Activated CD8-positive, alpha-beta T cell treated with anti-CD3 and anti-CD28 coated beads for 36 hours (primary cell): ENCODE measurements around the gene PARVB. TPM values are rescaled to one million over a fixed set of nuclear protein-coding genes. Genes with fewer than 3 reads are reported as not detected.
A peak's percentile ranks its signal among the peaks of the same experiment; 100 is the strongest.

Experiments
- ATAC-seq: fragments of 200-7000 bp; cut with Tn5 transposase; one replicate; pipeline ENCODE4 v1.10.0; 2021; ENCODE audit warnings: mild to moderate bottlenecking, moderate library complexity
- CTCF ChIA-PET: fragments of 350-600 bp; sonication (Branson Sonifier 250); formaldehyde crosslinking; loops from one replicate; lab custom pipeline; 2021; ENCODE audit warnings: antibody characterized with exemption; lab: Charles Lee
- POLR2A ChIA-PET: fragments of 350-600 bp; sonication (Branson Sonifier 250); formaldehyde crosslinking; loops from one replicate; lab custom pipeline; 2021; ENCODE audit warnings: antibody characterized with exemption; lab: Charles Lee
- DNase-seq: peaks from one replicate; pipeline ENCODE4 v3.0.0-alpha.2; 2020
- H3K27ac Mint-ChIP-seq: one replicate; pipeline ENCODE4 v1.8.0; 2021; ENCODE audit warnings: mild to moderate bottlenecking, mixed read lengths
- H3K27me3 Mint-ChIP-seq: one replicate; pipeline ENCODE4 v1.8.0; 2021; ENCODE audit warnings: mixed read lengths
- H3K36me3 Mint-ChIP-seq: one replicate; pipeline ENCODE4 v1.8.0; 2021; ENCODE audit warnings: low read depth, mixed read lengths
- H3K4me1 Mint-ChIP-seq: one replicate; pipeline ENCODE4 v1.8.0; 2021; ENCODE audit warnings: low read depth, mixed read lengths
- H3K4me3 Mint-ChIP-seq: one replicate; pipeline ENCODE4 v1.8.0; 2021; ENCODE audit warnings: mild to moderate bottlenecking, moderate library complexity, mixed read lengths
- H3K9me3 Mint-ChIP-seq: one replicate; pipeline ENCODE4 v1.8.0; 2021; ENCODE audit warnings: mixed read lengths
- intact Hi-C: fragments of 100-400 bp; cut with micrococcal nuclease; formaldehyde crosslinking; loops from one replicate; pipeline ENCODE4 v1.10.0; 2022
- total RNA-seq, 2 experiments: library from RNA; stranded (reverse); gene quantifications; one replicate each; pipeline ENCODE4 v1.2.3, GENCODE V29; 2021
- TF ChIP-seq, protein P1 (sequence below): fragments of 200-600 bp; IDR thresholded peaks from one replicate; pipeline ENCODE4 v1.8.0; 2022; ENCODE audit warnings: antibody characterized with exemption, mild to moderate bottlenecking

The PARVB gene
- total RNA-seq, 2 experiments from 2014 or later: 71.0 to 73.1 TPM

- Mint-ChIP-seq H3K4me3 (no peak overlapping the region), H3K27ac (no peak overlapping the region), H3K4me1 (no peaks in the 10 kb centered on the region), H3K36me3 (peaks cover 5% of the 10 kb centered on the region), H3K9me3 (no peaks in the 10 kb centered on the region), H3K27me3 (no peaks in the 10 kb centered on the region)
- intact Hi-C loops: loop anchor here (10.0 kb wide), 1 partner anchor 541 kb away; no protein-coding TSS in a partner anchor
- ChIA-PET POLR2A (no interaction called here), CTCF (interaction anchor here (5.8 to 7.6 kb wide), 2 partner anchors 90 to 542 kb away, joined by 35 to 85 read pairs; no protein-coding TSS in a partner anchor)
- TF ChIP-seq, protein P1, sequence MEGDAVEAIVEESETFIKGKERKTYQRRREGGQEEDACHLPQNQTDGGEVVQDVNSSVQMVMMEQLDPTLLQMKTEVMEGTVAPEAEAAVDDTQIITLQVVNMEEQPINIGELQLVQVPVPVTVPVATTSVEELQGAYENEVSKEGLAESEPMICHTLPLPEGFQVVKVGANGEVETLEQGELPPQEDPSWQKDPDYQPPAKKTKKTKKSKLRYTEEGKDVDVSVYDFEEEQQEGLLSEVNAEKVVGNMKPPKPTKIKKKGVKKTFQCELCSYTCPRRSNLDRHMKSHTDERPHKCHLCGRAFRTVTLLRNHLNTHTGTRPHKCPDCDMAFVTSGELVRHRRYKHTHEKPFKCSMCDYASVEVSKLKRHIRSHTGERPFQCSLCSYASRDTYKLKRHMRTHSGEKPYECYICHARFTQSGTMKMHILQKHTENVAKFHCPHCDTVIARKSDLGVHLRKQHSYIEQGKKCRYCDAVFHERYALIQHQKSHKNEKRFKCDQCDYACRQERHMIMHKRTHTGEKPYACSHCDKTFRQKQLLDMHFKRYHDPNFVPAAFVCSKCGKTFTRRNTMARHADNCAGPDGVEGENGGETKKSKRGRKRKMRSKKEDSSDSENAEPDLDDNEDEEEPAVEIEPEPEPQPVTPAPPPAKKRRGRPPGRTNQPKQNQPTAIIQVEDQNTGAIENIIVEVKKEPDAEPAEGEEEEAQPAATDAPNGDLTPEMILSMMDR: no peak
- ATAC-seq (no peak), DNase-seq (no peak)
These were observed 60.1 kb downstream of the PARVB start for GRCh38 chr22:44084044-44084772.

DNA sequence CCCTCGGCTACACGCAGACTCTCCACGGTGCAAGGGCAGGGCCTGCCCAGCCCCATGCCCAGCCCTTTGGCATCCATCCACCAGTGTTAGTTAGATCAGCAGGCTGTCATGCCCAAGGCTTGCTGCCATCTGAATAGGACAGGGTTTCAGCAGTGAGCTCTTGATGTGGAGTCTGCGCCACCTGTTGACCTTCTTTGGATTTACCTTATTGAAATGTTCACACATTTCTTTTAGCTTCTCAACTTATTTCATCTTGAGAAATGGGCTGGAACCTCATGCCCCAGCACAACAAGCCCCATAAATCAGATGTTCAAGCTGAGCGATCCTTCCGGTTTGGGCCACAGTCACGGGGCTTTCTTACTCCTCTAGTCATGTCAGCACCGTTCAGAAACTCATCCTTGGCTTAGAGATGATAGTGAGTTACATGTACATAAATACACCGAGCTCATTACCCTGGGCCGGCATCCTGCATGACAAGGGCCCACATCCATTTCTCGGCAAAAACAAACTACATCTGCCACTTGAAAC is 61.7 kb downstream of the PARVB start:
- ChIA-PET POLR2A (no interaction called here), CTCF (interaction anchor here (0.6 to 7.6 kb wide), 10 partner anchors 8 to 540 kb away, joined by 3 to 85 read pairs (median 4); no protein-coding TSS in a partner anchor)
- DNase-seq (peak; percentile 32), ATAC-seq (no peak)
- H3K4me1 Mint-ChIP-seq: peaks cover 2% of the 10 kb centered on the region
- no peaks in the 10 kb centered on the region for H3K9me3 Mint-ChIP-seq
- TF ChIP-seq, protein P1: no peak
- H3K36me3 Mint-ChIP-seq: peaks cover 5% of the 10 kb centered on the region
- intact Hi-C loops: loop anchor here (5.0 to 10.0 kb wide), 2 partner anchors 94 to 539 kb away; no protein-coding TSS in a partner anchor
- H3K27ac Mint-ChIP-seq: no peak overlapping the region
- no peak overlapping the region for H3K4me3 Mint-ChIP-seq
- no peaks in the 10 kb centered on the region for H3K27me3 Mint-ChIP-seq

GRCh38 chr22:44086271-44087088 is 62.4 kb downstream of the PARVB start:
- peaks cover 5% of the 10 kb centered on the region for H3K36me3 Mint-ChIP-seq
- ATAC-seq (no peak), DNase-seq (no peak)
- H3K27ac Mint-ChIP-seq: no peak overlapping the region
- H3K27me3 Mint-ChIP-seq: no peaks in the 10 kb centered on the region
- peaks cover 8% of the 10 kb centered on the region for H3K4me1 Mint-ChIP-seq
- POLR2A ChIA-PET: no interaction called here
- no peaks in the 10 kb centered on the region for H3K9me3 Mint-ChIP-seq
- CTCF ChIA-PET: interaction anchor here (0.6 to 7.6 kb wide), 10 partner anchors 8 to 539 kb away, joined by 3 to 85 read pairs (median 4); no protein-coding TSS in a partner anchor
- intact Hi-C loops: loop anchor here (5.0 to 10.0 kb wide), 2 partner anchors 94 to 538 kb away; no protein-coding TSS in a partner anchor
- TF ChIP-seq, protein P1: no peak
- H3K4me3 Mint-ChIP-seq: no peak overlapping the region

DNA sequence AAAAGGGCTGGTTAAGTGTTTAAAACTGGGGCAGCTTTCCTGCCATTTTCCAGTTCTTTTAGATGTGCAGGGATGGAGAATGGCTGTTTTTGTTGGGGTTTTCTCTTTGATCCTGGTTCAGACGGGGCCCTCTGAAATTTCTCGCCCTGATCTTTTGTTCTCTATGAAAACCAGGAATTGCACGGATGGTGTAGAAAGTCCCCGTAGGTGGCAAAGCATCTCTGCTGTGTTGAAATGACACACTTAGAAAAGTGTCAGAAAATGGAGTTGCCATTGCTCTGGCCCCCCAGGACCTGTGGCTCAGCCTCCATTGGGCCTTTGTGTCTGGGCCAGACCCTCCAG is 63.0 kb downstream of the PARVB start:
- intact Hi-C loops: loop anchor here (5.0 to 10.0 kb wide), 2 partner anchors 95 to 538 kb away; no protein-coding TSS in a partner anchor
- no peak overlapping the region for H3K4me3 Mint-ChIP-seq

More for the DNA sequence above, 63.0 kb downstream of the PARVB start:
- ChIA-PET POLR2A (no interaction called here), CTCF (interaction anchor here (7.6 kb wide), 1 partner anchor 93 kb away, joined by 85 read pairs; no protein-coding TSS in a partner anchor)
- DNase-seq: no peak
- no peak overlapping the region for H3K27ac Mint-ChIP-seq
- H3K4me1 Mint-ChIP-seq: peaks cover 10% of the 10 kb centered on the region
- H3K27me3 Mint-ChIP-seq: no peaks in the 10 kb centered on the region
- peaks cover 5% of the 10 kb centered on the region for H3K36me3 Mint-ChIP-seq
- no peaks in the 10 kb centered on the region for H3K9me3 Mint-ChIP-seq
- TF ChIP-seq, protein P1: no peak
- ATAC-seq: no peak
